Measurements from ENCODE around the gene ZNF343. TPM values are rescaled to one million over a fixed set of nuclear protein-coding genes. Genes with fewer than 3 reads are reported as not detected.
A peak's percentile ranks its signal among the peaks of the same experiment; 100 is the strongest.

The ZNF343 gene
- polyA plus RNA-seq, 1 of the 3 experiments (the other 2 are of a cell fraction): 11.0 TPM

DNA sequence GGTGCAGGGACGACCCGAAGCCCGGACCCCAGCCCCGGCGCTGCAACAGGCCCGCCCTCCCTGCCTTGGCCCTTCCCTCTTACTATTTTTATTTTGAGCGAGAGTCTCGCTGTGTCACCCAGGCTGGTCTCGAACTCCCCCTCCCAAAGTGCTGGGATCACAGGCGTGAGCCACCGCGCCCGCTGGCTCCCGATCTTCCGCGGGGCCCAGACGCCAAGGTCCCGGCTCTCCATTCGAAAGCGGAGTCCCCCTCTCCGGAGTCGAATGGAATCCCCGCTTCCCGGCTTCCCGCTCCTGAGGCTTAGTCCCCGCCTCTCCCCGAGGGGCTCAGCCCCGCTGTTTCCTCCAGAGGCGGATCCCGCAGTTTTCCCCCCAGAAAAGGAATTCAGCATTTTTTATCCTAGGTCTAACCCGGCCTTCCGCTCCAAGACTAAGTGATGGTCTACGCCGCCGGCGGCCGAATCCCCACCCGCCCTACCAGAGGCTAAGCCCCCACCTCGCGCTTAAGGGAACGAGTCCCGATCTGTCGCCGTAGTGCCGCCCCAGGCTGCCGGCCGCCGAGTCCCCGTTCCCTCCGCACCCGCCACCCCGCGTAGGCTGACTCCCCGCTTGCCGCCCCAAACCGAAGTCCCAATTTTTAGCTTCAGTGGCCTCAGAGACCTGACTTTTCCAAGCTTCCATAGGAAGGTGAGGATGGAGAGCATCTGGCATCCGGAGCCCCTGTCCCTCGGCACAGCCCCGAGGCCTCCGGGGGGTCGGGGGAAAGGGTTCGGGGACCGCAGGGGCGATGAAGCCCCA, 16.2 kb upstream of the ZNF343 start (continued):
- TF ChIP-seq, protein P1, sequence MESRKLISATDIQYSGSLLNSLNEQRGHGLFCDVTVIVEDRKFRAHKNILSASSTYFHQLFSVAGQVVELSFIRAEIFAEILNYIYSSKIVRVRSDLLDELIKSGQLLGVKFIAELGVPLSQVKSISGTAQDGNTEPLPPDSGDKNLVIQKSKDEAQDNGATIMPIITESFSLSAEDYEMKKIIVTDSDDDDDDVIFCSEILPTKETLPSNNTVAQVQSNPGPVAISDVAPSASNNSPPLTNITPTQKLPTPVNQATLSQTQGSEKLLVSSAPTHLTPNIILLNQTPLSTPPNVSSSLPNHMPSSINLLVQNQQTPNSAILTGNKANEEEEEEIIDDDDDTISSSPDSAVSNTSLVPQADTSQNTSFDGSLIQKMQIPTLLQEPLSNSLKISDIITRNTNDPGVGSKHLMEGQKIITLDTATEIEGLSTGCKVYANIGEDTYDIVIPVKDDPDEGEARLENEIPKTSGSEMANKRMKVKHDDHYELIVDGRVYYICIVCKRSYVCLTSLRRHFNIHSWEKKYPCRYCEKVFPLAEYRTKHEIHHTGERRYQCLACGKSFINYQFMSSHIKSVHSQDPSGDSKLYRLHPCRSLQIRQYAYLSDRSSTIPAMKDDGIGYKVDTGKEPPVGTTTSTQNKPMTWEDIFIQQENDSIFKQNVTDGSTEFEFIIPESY (IDR thresholded peaks at IDR 0.05; ENCODE audit: borderline replicate concordance, low read depth): 0 out of 2 replicates have a peak, but pooled peaks have one; percentile 5
- TF ChIP-seq, protein P2, sequence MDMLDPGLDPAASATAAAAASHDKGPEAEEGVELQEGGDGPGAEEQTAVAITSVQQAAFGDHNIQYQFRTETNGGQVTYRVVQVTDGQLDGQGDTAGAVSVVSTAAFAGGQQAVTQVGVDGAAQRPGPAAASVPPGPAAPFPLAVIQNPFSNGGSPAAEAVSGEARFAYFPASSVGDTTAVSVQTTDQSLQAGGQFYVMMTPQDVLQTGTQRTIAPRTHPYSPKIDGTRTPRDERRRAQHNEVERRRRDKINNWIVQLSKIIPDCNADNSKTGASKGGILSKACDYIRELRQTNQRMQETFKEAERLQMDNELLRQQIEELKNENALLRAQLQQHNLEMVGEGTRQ (IDR thresholded peaks at IDR 0.05; ENCODE audit: borderline replicate concordance, low read depth, low read length): no peak
- TF ChIP-seq, protein P3, sequence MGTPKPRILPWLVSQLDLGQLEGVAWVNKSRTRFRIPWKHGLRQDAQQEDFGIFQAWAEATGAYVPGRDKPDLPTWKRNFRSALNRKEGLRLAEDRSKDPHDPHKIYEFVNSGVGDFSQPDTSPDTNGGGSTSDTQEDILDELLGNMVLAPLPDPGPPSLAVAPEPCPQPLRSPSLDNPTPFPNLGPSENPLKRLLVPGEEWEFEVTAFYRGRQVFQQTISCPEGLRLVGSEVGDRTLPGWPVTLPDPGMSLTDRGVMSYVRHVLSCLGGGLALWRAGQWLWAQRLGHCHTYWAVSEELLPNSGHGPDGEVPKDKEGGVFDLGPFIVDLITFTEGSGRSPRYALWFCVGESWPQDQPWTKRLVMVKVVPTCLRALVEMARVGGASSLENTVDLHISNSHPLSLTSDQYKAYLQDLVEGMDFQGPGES (IDR thresholded peaks at IDR 0.05; ENCODE audit: low read depth, low read length): no peak
- TF ChIP-seq SIN3A (IDR thresholded peaks at IDR 0.05; ENCODE audit: borderline replicate concordance, low read depth, low read length) (peak; percentile 45; the same call in 1 of the 2 replicates), TEAD4 (IDR thresholded peaks at IDR 0.05; ENCODE audit: borderline replicate concordance, insufficient read depth) (no peak), CHD2 (IDR thresholded peaks at IDR 0.05; ENCODE audit: low read length, partially characterized antibody) (no peak)

DNA sequence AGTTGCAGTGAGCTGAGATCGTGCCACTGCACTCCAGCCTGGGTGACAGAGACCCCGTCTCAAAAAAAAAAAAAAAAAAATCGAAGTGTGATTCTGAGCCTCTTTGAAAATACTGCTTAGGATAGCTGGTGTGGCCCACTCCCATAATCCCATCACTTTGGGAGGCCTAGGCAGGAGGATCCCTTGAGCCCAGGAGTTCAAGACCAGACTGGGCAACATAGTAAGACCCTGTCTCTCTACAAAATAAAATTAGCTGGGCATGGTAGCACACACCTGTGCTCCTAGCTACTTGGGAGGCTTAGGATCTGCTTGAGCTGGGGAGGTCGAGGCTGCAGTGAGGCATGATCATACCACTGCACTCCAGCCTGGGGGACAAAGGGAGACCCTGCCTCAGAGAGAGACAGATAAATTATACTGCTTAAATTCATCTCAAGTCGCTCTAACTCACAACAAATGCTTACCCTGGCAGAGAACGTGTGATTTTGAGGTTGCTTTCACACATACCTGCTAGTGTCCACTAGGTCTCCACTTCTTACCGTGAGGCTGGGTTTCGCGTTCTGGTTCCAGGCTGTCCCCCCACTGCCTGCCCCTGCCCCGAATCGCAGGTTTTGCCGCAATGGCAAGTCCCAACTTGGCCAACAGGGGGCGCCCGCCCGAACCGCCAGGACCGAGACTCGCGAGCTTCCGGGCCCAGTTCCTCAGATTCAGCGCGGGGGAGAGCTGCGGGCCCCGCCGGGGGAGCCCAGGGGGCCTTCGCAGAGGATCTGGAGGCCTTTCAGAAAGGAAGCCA, 15.4 kb upstream of the ZNF343 start:
- Histone ChIP-seq H3K36me3 (replicated peaks in 1 of 2; ENCODE audit: control insufficient read depth in 1 of 2, insufficient read depth in 2 of 2, low read length in 1 of 2) (no peaks in the 10 kb centered on the region), H3K9ac (peak overlapping the region; percentile 95), H3K4me2 (peak overlapping the region; percentile 91), H2AFZ (ENCODE audit: low read depth) (peak overlapping the region; percentile 98), H3K9me3 (no peaks in the 10 kb centered on the region), H4K20me1 (ENCODE audit: insufficient read depth) (no peaks in the 10 kb centered on the region), H3K4me3 (ENCODE audit: low read depth in 2 of 2, low read length in 1 of 2) (peak overlapping the region; percentile 55 to 91), H3K4me1 (ENCODE audit: control insufficient read depth in 1 of 2, insufficient read depth in 2 of 2, low read depth in 1 of 2, low read length in 1 of 2) (peaks cover 5% of the 10 kb centered on the region in 2 experiments; a peak in 1 of 4 replicates), H3F3A (replicated peaks; ENCODE audit: insufficient read depth) (no peaks in the 10 kb centered on the region), H3K27me3 (ENCODE audit: insufficient read depth) (no peaks in the 10 kb centered on the region), H3K27ac (ENCODE audit: low read depth in 2 of 2, low read length in 1 of 2) (peak overlapping the region; percentile 62 to 73; a peak in 3 of 4 replicates), H3K9me2 (no peaks in the 10 kb centered on the region), H3K79me2 (ENCODE audit: insufficient read depth) (no peaks in the 10 kb centered on the region)
- POLR2A ChIA-PET: interaction anchor here (0.7 kb wide), 1 partner anchor 128 kb away, joined by 3 read pairs; no protein-coding TSS in a partner anchor
- peak; percentile 87 for DNase-seq
- CTCF ChIA-PET: interaction anchor here (0.6 to 7.0 kb wide), 39 partner anchors 9 to 322 kb away, joined by 3 to 133 read pairs (median 5); partner anchors contain the start of genes NOP56, SNRPB, TMC2 and ZNF343
- WGBS (ENCODE audit: low lambda C conversion rate): 23% methylated on average over 12 of the region's 26 CpGs
- TF ChIP-seq EZH2phosphoT487 (IDR thresholded peaks at IDR 0.05; ENCODE audit: borderline replicate concordance, low read depth) (no peak), GABPA (IDR thresholded peaks at IDR 0.05; ENCODE audit: low read depth) (no peak), MEF2A (IDR thresholded peaks at IDR 0.05; ENCODE audit: borderline replicate concordance, low read depth) (no peak), GATA2 (CRISPR knock-in tag; IDR thresholded peaks at IDR 0.05) (no peak), JUND (IDR thresholded peaks at IDR 0.05) (no peak), NRF1 (IDR thresholded peaks at IDR 0.05; ENCODE audit: low read depth, low read length) (no peak), RAD21 (IDR thresholded peaks at IDR 0.05; ENCODE audit: low read length) (peak; percentile 61)
- TF ChIP-seq, protein P3 (IDR thresholded peaks at IDR 0.05; ENCODE audit: low read depth, low read length): no peak
- TF ChIP-seq, protein P1 (IDR thresholded peaks at IDR 0.05; ENCODE audit: borderline replicate concordance, low read depth): no peak
- TF ChIP-seq, protein P4, sequence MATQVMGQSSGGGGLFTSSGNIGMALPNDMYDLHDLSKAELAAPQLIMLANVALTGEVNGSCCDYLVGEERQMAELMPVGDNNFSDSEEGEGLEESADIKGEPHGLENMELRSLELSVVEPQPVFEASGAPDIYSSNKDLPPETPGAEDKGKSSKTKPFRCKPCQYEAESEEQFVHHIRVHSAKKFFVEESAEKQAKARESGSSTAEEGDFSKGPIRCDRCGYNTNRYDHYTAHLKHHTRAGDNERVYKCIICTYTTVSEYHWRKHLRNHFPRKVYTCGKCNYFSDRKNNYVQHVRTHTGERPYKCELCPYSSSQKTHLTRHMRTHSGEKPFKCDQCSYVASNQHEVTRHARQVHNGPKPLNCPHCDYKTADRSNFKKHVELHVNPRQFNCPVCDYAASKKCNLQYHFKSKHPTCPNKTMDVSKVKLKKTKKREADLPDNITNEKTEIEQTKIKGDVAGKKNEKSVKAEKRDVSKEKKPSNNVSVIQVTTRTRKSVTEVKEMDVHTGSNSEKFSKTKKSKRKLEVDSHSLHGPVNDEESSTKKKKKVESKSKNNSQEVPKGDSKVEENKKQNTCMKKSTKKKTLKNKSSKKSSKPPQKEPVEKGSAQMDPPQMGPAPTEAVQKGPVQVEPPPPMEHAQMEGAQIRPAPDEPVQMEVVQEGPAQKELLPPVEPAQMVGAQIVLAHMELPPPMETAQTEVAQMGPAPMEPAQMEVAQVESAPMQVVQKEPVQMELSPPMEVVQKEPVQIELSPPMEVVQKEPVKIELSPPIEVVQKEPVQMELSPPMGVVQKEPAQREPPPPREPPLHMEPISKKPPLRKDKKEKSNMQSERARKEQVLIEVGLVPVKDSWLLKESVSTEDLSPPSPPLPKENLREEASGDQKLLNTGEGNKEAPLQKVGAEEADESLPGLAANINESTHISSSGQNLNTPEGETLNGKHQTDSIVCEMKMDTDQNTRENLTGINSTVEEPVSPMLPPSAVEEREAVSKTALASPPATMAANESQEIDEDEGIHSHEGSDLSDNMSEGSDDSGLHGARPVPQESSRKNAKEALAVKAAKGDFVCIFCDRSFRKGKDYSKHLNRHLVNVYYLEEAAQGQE (IDR thresholded peaks at IDR 0.05; ENCODE audit: low read depth, low read length): no peak

Data from SK-N-SH (cell line).